PC-3 (cell line): ENCODE data around the gene ATP5PB. TPM values are rescaled to one million over a fixed set of nuclear protein-coding genes. Genes with fewer than 3 reads are reported as not detected.

Source experiments
- ATAC-seq: fragments of 200-7000 bp; cut with Tn5 transposase; 2 replicates; pipeline ENCODE4 v1.9.1; 2020; ENCODE audit warnings: mild to moderate bottlenecking, moderate library complexity
- BruUV-seq: library from RNA; stranded (reverse); fragments of 400-500 nt; replicated peaks from 2 replicates; lab custom pipeline; 2021; lab: Mats Ljungman, UMichigan
- CTCF ChIA-PET: fragments of 300-600 bp; sonication (Branson Sonifier 250); formaldehyde crosslinking; loops from one replicate; lab custom pipeline; 2022; ENCODE audit warnings: antibody characterized with exemption; lab: Charles Lee
- POLR2A ChIA-PET: fragments of 300-600 bp; sonication (Branson Sonifier 250); formaldehyde crosslinking; loops from one replicate; lab custom pipeline; 2022; ENCODE audit warnings: antibody characterized with exemption; ENCODE audit not compliant: unreplicated experiment; lab: Charles Lee
- DNase-seq: peaks from one replicate; pipeline ENCODE4 v3.0.0-alpha.2; 2015
- H2AFZ ChIP-seq: fragments of 300-600 bp; sonication (generic); 2 replicates; pipeline ENCODE4 v1.6.0; 2016; ENCODE audit warnings: antibody characterized with exemption, low read length
- H3F3A ChIP-seq: fragments of 300-600 bp; sonication (generic); one replicate; pipeline ENCODE4 v1.6.0; 2017; ENCODE audit warnings: antibody characterized with exemption, low read length, control low read depth, mild to moderate bottlenecking; ENCODE audit not compliant: unreplicated experiment
- H3K27ac ChIP-seq: fragments of 300-600 bp; sonication (generic); 2 replicates; pipeline ENCODE4 v1.5.1; 2016; ENCODE audit warnings: mild to moderate bottlenecking, low read length
- H3K27me3 ChIP-seq: fragments of 300-600 bp; sonication (generic); 2 replicates; pipeline ENCODE4 v1.6.1; 2016; ENCODE audit warnings: low read length, mixed read lengths
- H3K36me3 ChIP-seq: fragments of 300-600 bp; sonication (generic); 2 replicates; pipeline ENCODE4 v1.6.1; 2016; ENCODE audit warnings: low read depth, mixed run types, low read length, mixed read lengths
- H3K4me1 ChIP-seq: fragments of 300-600 bp; sonication (generic); 2 replicates; pipeline ENCODE4 v1.5.1; 2016; ENCODE audit warnings: low read length; ENCODE audit not compliant: insufficient read depth
- H3K4me2 ChIP-seq: fragments of 300-600 bp; sonication (generic); 2 replicates; pipeline ENCODE4 v1.6.0; 2016; ENCODE audit warnings: low read length
- H3K4me3 ChIP-seq: fragments of 300-600 bp; sonication (generic); 2 replicates; pipeline ENCODE4 v1.5.1; 2016; ENCODE audit warnings: mild to moderate bottlenecking, low read length, mixed read lengths
- H3K79me2 ChIP-seq: fragments of 300-600 bp; sonication (generic); 2 replicates; pipeline ENCODE4 v1.6.1; 2017; ENCODE audit warnings: low read length, mixed read lengths
- H3K9ac ChIP-seq: fragments of 300-600 bp; sonication (generic); 2 replicates; pipeline ENCODE4 v1.6.0; 2016; ENCODE audit warnings: mild to moderate bottlenecking, low read length
- H3K9me2 ChIP-seq: fragments of 300-600 bp; sonication (generic); replicated peaks from 2 replicates; pipeline ENCODE4 v1.6.1; 2016; ENCODE audit warnings: mixed run types, low read length, mixed read lengths
- H3K9me3 ChIP-seq: fragments of 300-600 bp; sonication (generic); 2 replicates; pipeline ENCODE4 v1.6.1; 2016; ENCODE audit warnings: low read length, mixed read lengths
- H4K20me1 ChIP-seq: fragments of 300-600 bp; sonication (generic); 2 replicates; pipeline ENCODE4 v1.6.1; 2016; ENCODE audit warnings: low read length, mixed read lengths
- CTCF ChIP-seq: fragments of 300-600 bp; sonication (generic); conservative IDR thresholded peaks from 2 replicates; pipeline ENCODE4 v1.5.1; 2017; ENCODE audit warnings: antibody characterized with exemption, low read depth, mild to moderate bottlenecking, low read length
- EZH2 ChIP-seq: fragments of 300-600 bp; sonication (generic); IDR thresholded peaks from one replicate; pipeline ENCODE4 v1.6.1; 2017; ENCODE audit warnings: antibody characterized with exemption, mild to moderate bottlenecking, low read length; ENCODE audit not compliant: unreplicated experiment
- EZH2phosphoT487 ChIP-seq: fragments of 300-600 bp; sonication (generic); IDR thresholded peaks from 2 replicates; pipeline ENCODE4 v1.6.1; 2018; ENCODE audit warnings: mild to moderate bottlenecking, antibody characterized with exemption, low read length, borderline replicate concordance
- intact Hi-C: fragments of 100-400 bp; cut with micrococcal nuclease; formaldehyde crosslinking; loops from 2 replicates; pipeline ENCODE4 v1.9.0; 2023
- total RNA-seq: library from RNA; depleted of rRNA; stranded (reverse); fragments of >200 nt; gene quantifications from 2 replicates; pipeline ENCODE4 v1.2.3, GENCODE V29; 2014

ATP5PB gene
- total RNA-seq, 1 experiment from 2014 or later: 612 TPM

GRCh38 chr1:111446546-111446945, 2.7 kb upstream of the ATP5PB start:
- CTCF ChIA-PET: no interaction called here
- no peaks in the 10 kb centered on the region for H3K9me3 ChIP-seq
- H3K27me3 ChIP-seq: no peaks in the 10 kb centered on the region
- no peak for DNase-seq
- peak overlapping the region; percentile 91 for H3K4me3 ChIP-seq
- BruUV-seq: no TSS peak
- H3K36me3 ChIP-seq: peaks cover 57% of the 10 kb centered on the region
- H3K9ac ChIP-seq: no peak overlapping the region
- H3K27ac ChIP-seq: no peak overlapping the region
- H3K4me1 ChIP-seq: peaks cover 32% of the 10 kb centered on the region
- no peaks in the 10 kb centered on the region for H3F3A ChIP-seq
- no peaks in the 10 kb centered on the region for H3K9me2 ChIP-seq
- H2AFZ ChIP-seq: no peak overlapping the region
- TF ChIP-seq CTCF (no peak), EZH2 (no peak)
- peaks cover 73% of the 10 kb centered on the region for H3K79me2 ChIP-seq
- intact Hi-C loops: loop anchor here (5.0 kb wide), 1 partner anchor 39 kb away; no protein-coding TSS in a partner anchor
- POLR2A ChIA-PET: no interaction called here
- H4K20me1 ChIP-seq: peaks cover 22% of the 10 kb centered on the region; the same call in 1 of the 2 replicates
- ATAC-seq: no peak
- H3K4me2 ChIP-seq: peak overlapping the region; percentile 87

- POLR2A ChIA-PET: no interaction called here
- TF ChIP-seq EZH2 (no peak), CTCF (no peak), EZH2phosphoT487 (no peak)
- H3K9ac ChIP-seq: peak overlapping the region; percentile 98; the same call in 1 of the 2 replicates
- peak overlapping the region; percentile 91 for H3K4me3 ChIP-seq
- peak overlapping the region; percentile 87 for H3K4me2 ChIP-seq
- H3K9me3 ChIP-seq: no peaks in the 10 kb centered on the region
- H3K27ac ChIP-seq: no peak overlapping the region
- H3K9me2 ChIP-seq: no peaks in the 10 kb centered on the region
- H2AFZ ChIP-seq: no peak overlapping the region
- intact Hi-C loops: loop anchor here (5.0 kb wide), 1 partner anchor 40 kb away; no protein-coding TSS in a partner anchor
- H3K4me1 ChIP-seq: peaks cover 32% of the 10 kb centered on the region
- no peaks in the 10 kb centered on the region for H3K27me3 ChIP-seq
- no peaks in the 10 kb centered on the region for H3F3A ChIP-seq
- H3K79me2 ChIP-seq: peaks cover 79% of the 10 kb centered on the region
- ATAC-seq (no peak), DNase-seq (no peak)
- no TSS peak for BruUV-seq
- CTCF ChIA-PET: no interaction called here
- peaks cover 51% of the 10 kb centered on the region for H3K36me3 ChIP-seq
- H4K20me1 ChIP-seq: peaks cover 22% of the 10 kb centered on the region; the same call in 1 of the 2 replicates
These were observed 2.0 kb upstream of the ATP5PB start for GRCh38 chr1:111446967-111447892.
